ENCODE results near the gene SCRN2.

- TF ChIP-seq CTCF (IDR thresholded peaks at IDR 0.05) = no peak
- no peak for TF ChIP-seq POLR2A (IDR thresholded peaks at IDR 0.05)
Observed at GRCh38 chr17:47882247-47882646, 41.2 kb upstream of the SCRN2 start.
